ENCODE measurements around the gene EDAR.

DNA sequence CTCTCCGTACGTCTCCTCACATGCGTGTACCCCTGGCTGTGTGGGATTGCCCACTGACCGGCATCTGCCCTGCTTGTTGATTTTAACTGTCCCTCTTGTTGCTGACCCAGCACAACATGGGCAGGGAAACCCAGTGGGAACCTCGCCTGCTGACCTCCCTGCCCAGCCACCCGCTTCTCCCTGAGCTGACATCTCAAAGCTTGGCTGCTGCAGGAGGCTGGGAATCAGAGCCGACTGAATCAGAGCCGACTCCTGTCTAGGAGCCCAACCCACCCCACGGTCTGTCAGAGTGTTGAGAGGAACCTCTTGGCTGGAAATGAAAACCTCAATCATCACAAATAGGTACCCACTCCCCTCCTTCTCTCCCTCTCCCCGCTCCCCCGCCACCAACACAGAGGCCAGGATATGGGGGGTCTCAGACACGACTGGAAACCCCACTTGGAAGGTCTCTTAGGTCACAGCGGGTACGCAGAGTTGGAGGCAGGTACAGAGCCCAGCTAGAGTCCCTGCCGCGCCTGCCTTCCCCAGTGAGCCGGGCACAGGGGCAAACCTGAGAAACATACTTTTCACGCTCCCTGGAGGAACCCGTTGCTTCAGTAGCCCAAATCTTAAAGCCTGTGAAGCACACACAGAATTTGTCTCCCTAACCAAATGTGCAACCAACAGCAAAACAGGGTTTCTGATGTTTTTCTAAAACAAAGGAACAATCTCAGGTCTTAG, 784 bp downstream of the EDAR start:
- TF ChIP-seq, protein P1, sequence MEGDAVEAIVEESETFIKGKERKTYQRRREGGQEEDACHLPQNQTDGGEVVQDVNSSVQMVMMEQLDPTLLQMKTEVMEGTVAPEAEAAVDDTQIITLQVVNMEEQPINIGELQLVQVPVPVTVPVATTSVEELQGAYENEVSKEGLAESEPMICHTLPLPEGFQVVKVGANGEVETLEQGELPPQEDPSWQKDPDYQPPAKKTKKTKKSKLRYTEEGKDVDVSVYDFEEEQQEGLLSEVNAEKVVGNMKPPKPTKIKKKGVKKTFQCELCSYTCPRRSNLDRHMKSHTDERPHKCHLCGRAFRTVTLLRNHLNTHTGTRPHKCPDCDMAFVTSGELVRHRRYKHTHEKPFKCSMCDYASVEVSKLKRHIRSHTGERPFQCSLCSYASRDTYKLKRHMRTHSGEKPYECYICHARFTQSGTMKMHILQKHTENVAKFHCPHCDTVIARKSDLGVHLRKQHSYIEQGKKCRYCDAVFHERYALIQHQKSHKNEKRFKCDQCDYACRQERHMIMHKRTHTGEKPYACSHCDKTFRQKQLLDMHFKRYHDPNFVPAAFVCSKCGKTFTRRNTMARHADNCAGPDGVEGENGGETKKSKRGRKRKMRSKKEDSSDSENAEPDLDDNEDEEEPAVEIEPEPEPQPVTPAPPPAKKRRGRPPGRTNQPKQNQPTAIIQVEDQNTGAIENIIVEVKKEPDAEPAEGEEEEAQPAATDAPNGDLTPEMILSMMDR (conservative IDR thresholded peaks at IDR 0.05 in 1 of 2, IDR thresholded peaks at IDR 0.05 in 1 of 2; ENCODE audit: extremely low read depth in 1 of 2, insufficient read depth in 1 of 2, low read depth in 1 of 2, low read length in 2 of 2), result no peak
- no peak for TF ChIP-seq EZH2 (IDR thresholded peaks at IDR 0.05; ENCODE audit: borderline replicate concordance, low read length)
